Epithelial cell of proximal tubule (primary cell): Measurements from ENCODE around the gene CBARP. TPM values are rescaled to one million over a fixed set of nuclear protein-coding genes. Genes with fewer than 3 reads are reported as not detected.
A peak's percentile ranks its signal among the peaks of the same experiment; 100 is the strongest.

Source experiments
- DNase-seq: peaks from one replicate; pipeline ENCODE4 v3.0.0-alpha.2; 2011; ENCODE audit warnings: low read depth
- H3K4me3 ChIP-seq: 2 replicates; pipeline ENCODE4 v1.5.1; 2011; ENCODE audit warnings: low read depth, mild to moderate bottlenecking, low read length
- total RNA-seq: library from RNA; depleted of rRNA; stranded (reverse); fragments of >200 nt; gene quantifications from 2 replicates; pipeline ENCODE4 v1.2.3, GENCODE V29; 2015
- TF ChIP-seq, protein P1 (sequence below): conservative IDR thresholded peaks from 2 replicates; pipeline ENCODE4 v1.5.1; 2012; ENCODE audit warnings: low read depth, mild to moderate bottlenecking, low read length

Gene CBARP
- total RNA-seq, 1 donor from 2014 or later: 9.7 TPM

- DNase-seq: no peak
- TF ChIP-seq, protein P1, sequence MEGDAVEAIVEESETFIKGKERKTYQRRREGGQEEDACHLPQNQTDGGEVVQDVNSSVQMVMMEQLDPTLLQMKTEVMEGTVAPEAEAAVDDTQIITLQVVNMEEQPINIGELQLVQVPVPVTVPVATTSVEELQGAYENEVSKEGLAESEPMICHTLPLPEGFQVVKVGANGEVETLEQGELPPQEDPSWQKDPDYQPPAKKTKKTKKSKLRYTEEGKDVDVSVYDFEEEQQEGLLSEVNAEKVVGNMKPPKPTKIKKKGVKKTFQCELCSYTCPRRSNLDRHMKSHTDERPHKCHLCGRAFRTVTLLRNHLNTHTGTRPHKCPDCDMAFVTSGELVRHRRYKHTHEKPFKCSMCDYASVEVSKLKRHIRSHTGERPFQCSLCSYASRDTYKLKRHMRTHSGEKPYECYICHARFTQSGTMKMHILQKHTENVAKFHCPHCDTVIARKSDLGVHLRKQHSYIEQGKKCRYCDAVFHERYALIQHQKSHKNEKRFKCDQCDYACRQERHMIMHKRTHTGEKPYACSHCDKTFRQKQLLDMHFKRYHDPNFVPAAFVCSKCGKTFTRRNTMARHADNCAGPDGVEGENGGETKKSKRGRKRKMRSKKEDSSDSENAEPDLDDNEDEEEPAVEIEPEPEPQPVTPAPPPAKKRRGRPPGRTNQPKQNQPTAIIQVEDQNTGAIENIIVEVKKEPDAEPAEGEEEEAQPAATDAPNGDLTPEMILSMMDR: no peak
- H3K4me3 ChIP-seq: peak overlapping the region; percentile 85
Observed at GRCh38 chr19:1274852-1275259, 37.1 kb upstream of the CBARP start.

DNA sequence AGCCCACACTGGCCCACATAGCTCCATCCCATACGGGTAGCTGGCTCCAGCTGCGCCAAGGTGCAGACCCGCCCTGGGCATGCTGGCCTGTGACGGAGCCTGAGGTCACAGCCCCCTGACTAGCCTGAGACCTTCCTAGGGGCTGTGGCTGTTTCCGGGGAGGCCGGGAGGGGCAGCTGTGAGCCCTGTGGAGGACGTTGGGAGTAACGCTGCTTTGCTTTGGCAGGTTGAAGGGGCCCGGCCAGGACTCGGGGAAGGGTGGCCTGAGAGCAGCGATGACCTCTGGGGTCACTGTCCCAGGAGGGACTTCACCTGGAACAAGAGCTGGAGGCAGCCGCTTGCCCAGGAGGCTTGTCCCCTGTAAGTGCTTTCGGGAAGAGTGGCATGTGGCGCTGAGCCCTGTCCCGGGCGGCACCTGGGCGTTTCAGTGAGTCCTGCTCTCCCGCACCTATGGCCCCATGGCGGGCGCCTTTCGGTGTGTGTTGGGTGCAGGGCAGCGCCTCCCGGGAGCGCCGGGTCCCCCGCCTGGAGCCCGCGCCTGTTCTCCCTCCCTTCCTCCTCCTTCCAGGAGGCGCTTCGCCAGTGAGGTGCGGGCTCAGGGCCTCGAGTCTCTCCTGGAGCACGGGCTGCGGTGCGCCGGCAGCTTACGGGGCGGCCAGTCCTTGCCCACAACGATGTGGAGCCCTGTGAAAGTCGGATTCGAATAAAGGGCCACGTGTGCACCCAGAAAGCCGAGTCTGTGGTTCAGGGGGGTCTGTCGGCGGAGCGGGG lies 36.5 kb upstream of the CBARP start:
- TF ChIP-seq, protein P1: no peak
- DNase-seq: no peak
- H3K4me3 ChIP-seq: peak overlapping the region; percentile 85

GRCh38 chr19:1273263-1274041 lies 35.6 kb upstream of the CBARP start:
- DNase-seq: no peak
- TF ChIP-seq, protein P1: no peak
- H3K4me3 ChIP-seq: no peak overlapping the region

DNA sequence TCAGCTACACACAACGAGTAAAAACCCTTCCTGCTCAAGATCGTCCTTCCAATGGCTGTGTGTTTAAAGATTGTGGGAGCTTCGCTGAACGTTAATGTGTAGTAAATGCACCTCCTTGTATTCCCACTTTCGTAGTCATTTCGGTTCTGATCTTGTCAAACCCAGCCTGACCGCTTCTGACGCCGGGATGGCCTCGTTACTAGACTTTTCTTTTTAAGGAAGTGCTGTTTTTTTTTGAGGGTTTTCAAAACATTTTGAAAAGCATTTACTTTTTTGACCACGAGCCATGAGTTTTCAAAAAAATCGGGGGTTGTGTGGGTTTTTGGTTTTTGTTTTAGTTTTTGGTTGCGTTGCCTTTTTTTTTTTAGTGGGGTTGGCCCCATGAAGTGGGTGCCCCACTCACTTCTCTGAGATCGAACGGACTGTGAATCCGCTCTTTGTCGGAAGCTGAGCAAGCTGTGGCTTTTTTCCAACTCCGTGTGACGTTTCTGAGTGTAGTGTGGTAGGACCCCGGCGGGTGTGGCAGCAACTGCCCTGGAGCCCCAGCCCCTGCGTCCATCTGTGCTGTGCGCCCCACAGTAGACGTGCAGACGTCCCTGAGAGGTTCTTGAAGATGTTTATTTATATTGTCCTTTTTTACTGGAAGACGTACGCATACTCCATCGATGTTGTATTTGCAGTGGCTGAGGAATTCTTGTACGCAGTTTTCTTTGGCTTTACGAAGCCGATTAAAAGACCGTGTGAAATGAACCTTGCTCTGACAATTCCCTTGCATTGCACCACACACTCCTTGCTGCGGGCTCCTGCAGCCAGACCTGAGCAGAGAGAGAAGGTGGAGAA lies 34.8 kb upstream of the CBARP start:
- TF ChIP-seq, protein P1: no peak
- no peak for DNase-seq

GRCh38 chr19:1271528-1272422 lies 34.0 kb upstream of the CBARP start:
- TF ChIP-seq, protein P1: no peak
- peak overlapping the region; percentile 64 for H3K4me3 ChIP-seq
- no peak for DNase-seq

More for the DNA sequence above, 34.8 kb upstream of the CBARP start:
- no peak overlapping the region for H3K4me3 ChIP-seq

GRCh38 chr19:1270854-1271527 lies 33.2 kb upstream of the CBARP start:
- DNase-seq: no peak
- H3K4me3 ChIP-seq: peak overlapping the region; percentile 64

More at GRCh38 chr19:1270854-1271527, 33.2 kb upstream of the CBARP start:
- TF ChIP-seq, protein P1: no peak
